ENCODE measurements around the gene C12orf60.

Gene C12orf60

DNA sequence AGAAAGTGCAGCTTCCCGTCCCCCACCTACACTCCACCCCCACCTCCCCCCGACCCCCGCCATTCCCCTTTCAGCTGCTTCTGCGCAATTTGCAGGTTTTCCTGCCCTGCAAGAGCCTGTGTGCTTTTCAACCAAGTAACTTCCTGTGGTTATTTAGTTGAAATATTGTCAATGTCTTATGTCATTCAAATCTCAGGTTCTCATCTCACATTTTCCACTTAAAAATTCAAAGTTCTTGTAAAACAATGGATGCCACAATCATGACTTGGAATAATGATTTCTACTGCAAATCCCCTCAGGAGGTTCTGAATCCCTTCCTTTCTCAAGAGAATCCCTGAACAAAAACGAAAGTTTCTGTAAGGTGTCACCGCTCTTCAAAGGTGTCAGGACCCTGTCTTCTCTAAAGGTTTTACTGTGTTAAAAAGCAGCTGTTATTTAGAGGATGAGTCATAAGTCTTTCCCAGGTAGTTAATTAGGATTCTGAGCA lies 31.8 kb upstream of the C12orf60 start:
- Histone ChIP-seq H3K27ac (peak overlapping the region; percentile 96 to 97), H3K4me1 (peaks cover 0 to 48% (median 13%) of the 10 kb centered on the region in 4 donors), H3K9me3 (no peaks in the 10 kb centered on the region), H3K4me3 (peak overlapping the region; percentile 80 to 94), H3K27me3 (no peaks in the 10 kb centered on the region), H3K36me3 (peaks cover 0 to 2% (median 0%) of the 10 kb centered on the region in 3 donors)
- intact Hi-C loops (cut with DNase I; ENCODE audit: low total_unique reads) = no loop called here
- DNase-seq = no peak
- no peak for TF ChIP-seq CTCF (IDR thresholded peaks at IDR 0.05)

DNA sequence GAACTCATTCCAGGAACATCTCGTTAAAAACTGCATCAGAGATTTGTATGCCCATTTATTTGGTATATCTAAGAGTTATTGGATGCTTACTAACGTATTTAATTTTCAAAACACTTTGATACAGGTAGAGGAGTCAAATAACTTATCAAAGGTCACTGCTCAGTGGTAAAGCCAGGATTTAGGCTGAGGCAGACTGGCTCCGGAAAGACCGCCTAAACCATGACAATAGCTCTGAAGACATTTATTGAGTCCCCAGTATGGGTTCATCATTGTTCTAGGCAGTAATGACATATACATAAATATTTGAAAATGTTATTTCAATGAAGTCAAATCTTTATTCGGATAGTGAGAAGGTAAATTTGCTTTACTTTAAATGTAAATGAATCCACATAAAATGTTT lies 30.5 kb upstream of the C12orf60 start:
- intact Hi-C loops (cut with DNase I; ENCODE audit: low total_unique reads) = no loop called here
- H3K4me3 ChIP-seq = no peak overlapping the region
- no peaks in the 10 kb centered on the region for H3K9me3 ChIP-seq
- H3K36me3 ChIP-seq = no peaks in the 10 kb centered on the region
- DNase-seq = no peak
- no peak overlapping the region for H3K27ac ChIP-seq
- no peaks in the 10 kb centered on the region for H3K27me3 ChIP-seq
- H3K4me1 ChIP-seq = peaks cover 0 to 53% (median 16%) of the 10 kb centered on the region in 4 donors
- TF ChIP-seq CTCF (IDR thresholded peaks at IDR 0.05) = no peak

DNA sequence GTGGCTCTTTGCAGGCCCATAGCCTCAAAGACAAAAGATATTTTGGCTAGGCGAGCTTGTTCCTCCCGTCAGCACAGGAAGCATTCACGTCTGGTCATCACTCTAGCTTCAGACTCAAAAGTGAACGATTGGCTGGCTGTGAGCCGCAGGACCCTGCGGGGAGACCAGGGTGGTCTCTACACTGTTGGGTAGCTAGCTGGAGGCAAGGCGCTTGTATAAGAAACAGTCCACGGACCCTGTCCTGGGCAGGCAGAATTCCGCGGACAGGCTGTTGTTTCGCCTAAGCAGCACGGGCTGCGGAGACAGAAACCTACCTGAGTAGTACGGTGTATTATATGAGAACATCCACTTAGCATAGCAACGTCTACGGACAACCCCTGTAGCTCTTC lies 29.8 kb upstream of the C12orf60 start:
- Histone ChIP-seq H3K36me3 (no peaks in the 10 kb centered on the region), H3K4me3 (peak overlapping the region; percentile 82 to 89), H3K27me3 (no peaks in the 10 kb centered on the region), H3K27ac (peak overlapping the region; percentile 89 to 93), H3K9me3 (no peaks in the 10 kb centered on the region), H3K4me1 (peaks cover 0 to 49% (median 14%) of the 10 kb centered on the region in 4 donors)
- intact Hi-C loops (cut with DNase I; ENCODE audit: low total_unique reads) = no loop called here
- peak in 1 of 2 donors; percentile 70 for DNase-seq
- no peak for TF ChIP-seq CTCF (IDR thresholded peaks at IDR 0.05)

GRCh38 chr12:14774074-14774905 lies 29.2 kb upstream of the C12orf60 start:
- Histone ChIP-seq H3K27ac (peak overlapping the region; percentile 89 to 93), H3K9me3 (no peaks in the 10 kb centered on the region), H3K27me3 (no peaks in the 10 kb centered on the region), H3K4me1 (peaks cover 0 to 44% (median 14%) of the 10 kb centered on the region in 4 donors), H3K36me3 (no peaks in the 10 kb centered on the region), H3K4me3 (peak overlapping the region; percentile 82 to 89)
- intact Hi-C loops (cut with DNase I; ENCODE audit: low total_unique reads) = no loop called here
- peak; percentile 98 for DNase-seq
- peak in 1 of 2 experiments; percentile 18 for TF ChIP-seq CTCF (IDR thresholded peaks at IDR 0.05)

- Histone ChIP-seq H3K27ac (peak overlapping the region; percentile 89 to 93), H3K27me3 (no peaks in the 10 kb centered on the region), H3K4me1 (peaks cover 0 to 42% (median 14%) of the 10 kb centered on the region in 4 donors), H3K36me3 (no peaks in the 10 kb centered on the region), H3K9me3 (no peaks in the 10 kb centered on the region), H3K4me3 (peak overlapping the region; percentile 82 to 89)
- intact Hi-C loops (cut with DNase I; ENCODE audit: low total_unique reads) = no loop called here
- DNase-seq = peak; percentile 40 to 77
- TF ChIP-seq CTCF (IDR thresholded peaks at IDR 0.05) = no peak
Measured at GRCh38 chr12:14774906-14775635, 28.4 kb upstream of the C12orf60 start.

Measured in tibial artery (tissue), 4 donors.